ENCODE data around the gene C11orf24. TPM values are rescaled to one million over a fixed set of nuclear protein-coding genes. Genes with fewer than 3 reads are reported as not detected.

Gene C11orf24
- total RNA-seq, result 10 to 100 TPM; 10.5 to 11.6 TPM
- 6.1 to 10.0 reads per million in 2 donors for total RNA-seq

DNA sequence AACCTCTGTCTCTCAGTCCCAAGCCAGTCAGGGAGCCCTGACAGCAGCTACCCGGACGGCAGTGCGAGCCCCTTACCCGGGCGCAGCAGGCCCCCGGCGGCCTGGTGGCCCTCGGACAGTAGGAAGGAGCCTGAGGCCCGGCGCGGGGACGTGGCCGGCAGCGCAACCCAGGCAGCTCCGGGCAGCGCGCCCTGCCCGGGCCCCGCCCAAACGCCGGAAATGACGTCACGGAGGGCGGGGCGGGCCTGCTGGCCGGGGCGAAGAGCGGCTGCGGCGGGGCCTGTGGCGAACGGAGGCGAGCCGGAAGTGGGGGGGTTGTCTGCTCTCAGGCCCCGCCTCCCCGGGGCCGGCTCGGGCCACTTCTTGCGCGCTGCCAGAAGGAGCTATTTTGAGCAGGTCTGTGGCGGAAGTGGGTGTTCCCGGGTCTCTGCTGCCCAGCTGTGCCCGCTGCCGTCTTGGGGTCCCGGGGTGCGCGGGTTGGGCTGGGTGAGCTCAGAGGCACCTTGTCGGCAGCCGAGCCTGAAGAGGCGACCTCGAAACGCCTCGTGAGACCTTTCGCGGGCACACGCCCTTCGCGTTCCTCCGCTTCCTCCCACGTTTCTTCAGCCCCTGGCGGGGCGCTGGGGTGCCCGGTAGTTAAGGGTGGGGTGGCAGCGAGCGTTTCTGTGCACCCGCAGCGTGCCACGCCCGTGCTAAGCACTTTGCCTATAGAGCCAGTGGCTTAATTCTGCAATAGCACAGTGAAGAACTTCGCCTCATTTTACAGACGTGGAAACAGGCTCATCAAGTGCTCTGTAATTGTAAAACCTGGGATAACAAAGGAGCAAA is at the start of gene C11orf24:
C11orf24 (minus strand) TSS at position 193 of the 828 bp plus-strand sequence. CDS start 8,206 bp downstream, outside the sequence.
- Mint-ChIP-seq H3K27me3 (no peaks in the 10 kb centered on the region), H3K4me3 (peak within 1 kb of the TSS; percentile 94), H3K4me1 (peaks cover 30% of the 10 kb centered on the region), H3K36me3 (ENCODE audit: low read depth) (no peaks in the 10 kb centered on the region), H3K27ac (peak within 1 kb of the TSS; percentile 92)
- peak; percentile 90 to 95 (median 92) for DNase-seq
- no peaks in the 10 kb centered on the region for H3K9me3 ChIP-seq (ENCODE audit: control insufficient read depth, low read length, poor library complexity, severe bottlenecking)
- ATAC-seq, result peak; percentile 91

DNA sequence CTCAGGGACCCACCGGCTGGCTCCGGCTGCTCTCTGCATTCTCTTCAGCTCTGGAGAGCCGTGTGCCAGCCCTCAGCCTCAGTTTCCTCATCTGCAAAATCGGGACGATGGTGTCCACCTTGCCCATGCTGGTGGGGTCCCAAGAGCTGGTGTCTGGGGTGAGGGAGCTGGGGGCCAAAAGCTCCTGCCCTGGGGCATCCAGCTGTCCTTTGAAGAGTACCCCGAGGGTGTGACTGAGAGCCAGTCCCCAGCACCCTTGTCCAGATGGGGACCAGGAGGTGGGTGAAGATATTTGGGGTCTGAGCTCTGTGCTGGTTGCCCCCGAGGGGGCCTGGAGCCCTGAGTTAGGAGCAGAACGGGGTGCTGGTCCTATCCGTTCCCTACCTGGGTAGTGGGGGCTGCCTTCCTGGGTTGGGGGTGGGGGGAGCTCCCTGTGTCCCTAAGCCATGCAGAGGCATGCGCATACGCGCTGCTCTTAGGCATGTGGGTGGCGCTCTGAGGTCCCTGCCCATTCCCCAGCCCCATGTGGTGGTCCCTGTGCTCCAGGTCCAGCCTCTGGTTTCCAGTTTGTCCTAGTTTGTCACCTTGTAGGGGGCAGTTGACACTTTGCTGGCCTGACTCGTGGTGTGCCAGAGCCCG is 45.5 kb upstream of the C11orf24 start:
- Mint-ChIP-seq H3K4me3 (no peak overlapping the region), H3K27ac (no peak overlapping the region), H3K4me1 (peaks cover 10% of the 10 kb centered on the region), H3K36me3 (ENCODE audit: low read depth) (peaks cover 3% of the 10 kb centered on the region), H3K27me3 (peaks cover 25% of the 10 kb centered on the region)
- ATAC-seq (no peak), DNase-seq (no peak)
- no peaks in the 10 kb centered on the region for H3K9me3 ChIP-seq (ENCODE audit: control insufficient read depth, low read length, poor library complexity, severe bottlenecking)

DNA sequence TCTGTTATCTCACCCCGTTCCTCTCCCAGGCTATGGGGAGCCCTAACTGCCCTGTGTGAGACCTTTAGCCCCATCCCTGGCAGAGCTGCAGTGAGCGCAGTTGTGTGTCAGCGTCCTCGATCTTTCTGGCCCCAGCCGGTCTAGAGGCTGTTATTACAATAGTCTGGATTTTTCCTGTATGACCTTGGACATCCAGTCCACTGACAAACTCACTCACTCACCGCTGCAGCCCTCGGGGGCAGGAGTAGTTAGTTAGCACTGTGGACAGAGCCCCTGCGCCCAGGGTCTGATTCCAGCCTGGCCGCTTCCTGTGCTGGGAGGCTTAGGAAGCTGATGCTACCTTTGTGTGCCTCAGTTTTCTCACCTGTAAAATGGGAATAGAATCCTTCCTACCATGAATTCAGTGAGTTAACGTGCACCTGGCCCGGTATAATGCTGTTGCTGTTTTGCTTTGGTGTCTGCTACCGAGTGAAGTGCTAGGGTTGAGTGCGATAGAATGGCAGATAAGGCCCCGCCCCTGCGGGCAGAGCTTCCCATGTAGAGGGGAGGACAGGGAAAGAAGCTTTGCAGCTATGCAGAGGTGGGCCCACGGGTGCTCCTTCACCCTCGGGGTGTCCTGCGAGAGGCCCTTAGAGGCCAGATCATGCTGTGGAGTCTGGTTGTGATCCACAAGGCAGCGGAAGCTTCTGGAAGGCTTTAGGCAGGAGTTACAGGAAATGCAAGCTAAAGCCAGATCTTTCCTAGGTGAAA is 43.6 kb upstream of the C11orf24 start:
- peaks cover 14% of the 10 kb centered on the region for H3K27me3 Mint-ChIP-seq
- ATAC-seq, result no peak
- no peaks in the 10 kb centered on the region for H3K9me3 ChIP-seq (ENCODE audit: control insufficient read depth, low read length, poor library complexity, severe bottlenecking)
- H3K4me3 Mint-ChIP-seq, result no peak overlapping the region
- H3K36me3 Mint-ChIP-seq (ENCODE audit: low read depth), result no peaks in the 10 kb centered on the region
- H3K4me1 Mint-ChIP-seq, result peaks cover 14% of the 10 kb centered on the region
- no peak for DNase-seq
- no peak overlapping the region for H3K27ac Mint-ChIP-seq

DNA sequence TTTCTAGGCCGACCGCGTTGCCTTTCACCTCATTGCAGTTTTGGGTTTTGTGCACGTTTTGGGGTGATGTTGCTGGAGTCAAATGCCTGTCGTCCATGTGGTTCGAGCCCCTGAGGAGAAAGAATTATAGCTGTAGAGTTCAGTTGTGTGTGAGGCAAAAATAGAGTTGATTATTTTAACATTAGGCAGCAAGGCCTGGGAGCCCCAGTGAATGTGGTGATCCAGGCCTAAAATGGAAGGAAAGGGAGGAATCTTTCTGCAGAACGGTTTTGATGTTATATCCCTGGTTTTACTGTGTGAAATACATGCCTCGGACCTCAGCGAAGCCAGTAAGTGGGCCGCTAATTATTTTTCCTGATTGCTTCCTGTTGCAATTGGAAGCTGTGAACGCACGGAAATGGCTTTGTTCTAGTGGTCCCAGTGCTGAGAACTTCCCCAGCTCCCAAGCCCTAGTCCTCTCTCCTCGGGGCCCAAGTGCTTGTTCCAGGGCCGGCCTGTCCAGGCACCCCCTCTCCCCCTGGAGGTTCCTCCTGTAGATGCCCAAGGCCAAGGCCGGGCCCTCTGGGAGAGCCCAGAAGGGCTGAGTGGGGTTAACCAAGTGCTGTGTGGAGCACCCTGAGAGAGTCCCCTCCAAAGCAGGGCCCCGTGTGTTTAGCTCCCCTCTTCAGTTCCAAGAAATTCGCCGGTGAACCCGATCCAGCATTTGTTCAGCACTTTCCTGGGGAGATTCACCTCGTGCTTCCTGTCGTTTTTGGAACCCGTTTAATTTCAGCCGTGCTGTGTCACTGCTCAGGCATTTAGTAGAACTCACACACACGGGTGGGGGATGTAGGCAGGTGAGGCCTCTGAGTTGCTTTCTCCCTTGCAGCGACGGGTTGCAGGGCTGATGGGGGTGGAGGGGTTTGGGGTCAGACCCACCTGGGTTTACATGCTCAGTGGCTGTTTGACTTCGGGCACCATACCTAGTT is 42.7 kb upstream of the C11orf24 start:
- no peak overlapping the region for H3K27ac Mint-ChIP-seq

DNA sequence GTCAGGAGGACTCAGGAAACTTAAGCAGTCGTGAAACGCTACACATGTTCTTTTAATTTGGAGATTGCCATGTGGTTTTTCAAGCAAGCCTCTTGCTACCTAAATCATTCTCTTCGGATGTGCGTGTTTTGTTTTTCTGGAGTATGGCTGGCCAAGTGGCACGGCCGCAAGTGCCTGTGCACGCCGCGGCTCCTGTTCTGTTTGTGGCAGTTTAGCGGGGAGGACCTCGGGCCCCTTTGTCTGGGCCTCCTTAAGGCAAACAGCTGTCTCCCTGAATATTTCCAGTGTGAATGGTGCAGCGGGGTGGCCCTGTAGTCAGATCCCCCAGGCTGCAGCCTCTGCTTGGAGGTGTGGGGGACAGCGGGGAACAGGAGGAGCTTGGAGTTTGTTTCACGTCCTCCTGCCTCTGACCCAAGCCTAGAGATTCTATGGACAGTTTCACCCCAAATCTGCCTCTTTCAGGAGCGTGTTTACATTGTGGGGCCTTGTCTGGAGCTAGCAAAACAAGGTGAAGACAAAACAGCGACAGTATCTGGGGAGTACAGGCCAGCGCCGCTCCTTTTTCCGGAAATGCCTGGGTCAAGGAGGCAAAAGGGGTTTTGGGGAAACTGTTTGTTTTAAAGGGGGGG is 41.9 kb upstream of the C11orf24 start:
- ATAC-seq (no peak), DNase-seq (no peak)
- H3K27me3 Mint-ChIP-seq, result peaks cover 12% of the 10 kb centered on the region
- H3K4me1 Mint-ChIP-seq, result peaks cover 14% of the 10 kb centered on the region
- no peaks in the 10 kb centered on the region for H3K36me3 Mint-ChIP-seq (ENCODE audit: low read depth)
- H3K27ac Mint-ChIP-seq, result no peak overlapping the region
- peak overlapping the region; percentile 86 for H3K4me3 Mint-ChIP-seq
- no peaks in the 10 kb centered on the region for H3K9me3 ChIP-seq (ENCODE audit: control insufficient read depth, low read length, poor library complexity, severe bottlenecking)

More for the DNA sequence above, 42.7 kb upstream of the C11orf24 start:
- Mint-ChIP-seq H3K27me3 (peaks cover 12% of the 10 kb centered on the region), H3K4me3 (peak overlapping the region; percentile 28), H3K36me3 (ENCODE audit: low read depth) (no peaks in the 10 kb centered on the region), H3K4me1 (peaks cover 14% of the 10 kb centered on the region)
- DNase-seq, result no peak
- ATAC-seq, result no peak
- H3K9me3 ChIP-seq (ENCODE audit: control insufficient read depth, low read length, poor library complexity, severe bottlenecking), result no peaks in the 10 kb centered on the region

DNA sequence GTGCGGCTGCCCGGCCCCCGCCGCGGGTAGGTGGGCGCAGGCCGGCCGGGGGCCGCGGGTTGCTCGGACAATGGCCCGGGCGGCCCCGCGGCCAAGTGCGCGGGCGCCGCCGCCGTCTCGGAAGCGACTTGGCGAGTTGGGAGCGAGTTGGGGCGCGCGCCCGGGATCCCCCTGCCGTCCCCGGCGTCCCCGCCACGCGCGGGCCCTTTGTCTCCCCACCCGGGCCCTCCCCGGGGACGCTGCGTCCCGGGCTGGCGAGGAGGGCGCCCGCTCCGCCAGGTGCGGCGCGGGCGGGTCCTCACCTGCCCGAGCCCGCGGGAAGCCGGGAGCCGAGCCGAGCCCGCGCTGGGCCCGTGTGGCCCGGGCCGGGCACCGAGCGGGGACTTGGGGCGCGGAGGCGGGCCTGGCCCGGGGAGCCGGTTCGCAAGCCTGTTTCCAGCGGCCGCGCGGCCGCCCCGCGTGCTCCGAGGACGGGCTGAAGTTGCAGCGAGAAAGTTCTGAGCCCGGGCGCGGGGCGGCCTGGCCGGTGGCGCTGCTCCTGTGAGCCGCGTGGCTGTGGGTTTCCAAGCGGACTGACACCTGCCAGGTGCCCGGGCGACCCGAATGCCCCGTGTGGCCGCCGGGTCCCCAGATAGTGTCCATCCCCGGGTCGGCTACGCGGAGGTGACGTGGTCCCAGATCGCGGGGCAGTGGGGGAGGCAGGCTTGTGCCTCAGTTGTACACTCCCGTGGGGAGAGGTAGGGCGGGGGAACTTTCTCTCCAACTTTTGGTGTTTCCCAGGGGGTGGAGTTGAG is 41.2 kb upstream of the C11orf24 start:
- ATAC-seq, result peak; percentile 70
- Mint-ChIP-seq H3K27ac (no peak overlapping the region), H3K27me3 (peaks cover 12% of the 10 kb centered on the region), H3K4me1 (peaks cover 14% of the 10 kb centered on the region), H3K4me3 (peak overlapping the region; percentile 86), H3K36me3 (ENCODE audit: low read depth) (no peaks in the 10 kb centered on the region)
- no peak for DNase-seq
- H3K9me3 ChIP-seq (ENCODE audit: control insufficient read depth, low read length, poor library complexity, severe bottlenecking), result no peaks in the 10 kb centered on the region

DNA sequence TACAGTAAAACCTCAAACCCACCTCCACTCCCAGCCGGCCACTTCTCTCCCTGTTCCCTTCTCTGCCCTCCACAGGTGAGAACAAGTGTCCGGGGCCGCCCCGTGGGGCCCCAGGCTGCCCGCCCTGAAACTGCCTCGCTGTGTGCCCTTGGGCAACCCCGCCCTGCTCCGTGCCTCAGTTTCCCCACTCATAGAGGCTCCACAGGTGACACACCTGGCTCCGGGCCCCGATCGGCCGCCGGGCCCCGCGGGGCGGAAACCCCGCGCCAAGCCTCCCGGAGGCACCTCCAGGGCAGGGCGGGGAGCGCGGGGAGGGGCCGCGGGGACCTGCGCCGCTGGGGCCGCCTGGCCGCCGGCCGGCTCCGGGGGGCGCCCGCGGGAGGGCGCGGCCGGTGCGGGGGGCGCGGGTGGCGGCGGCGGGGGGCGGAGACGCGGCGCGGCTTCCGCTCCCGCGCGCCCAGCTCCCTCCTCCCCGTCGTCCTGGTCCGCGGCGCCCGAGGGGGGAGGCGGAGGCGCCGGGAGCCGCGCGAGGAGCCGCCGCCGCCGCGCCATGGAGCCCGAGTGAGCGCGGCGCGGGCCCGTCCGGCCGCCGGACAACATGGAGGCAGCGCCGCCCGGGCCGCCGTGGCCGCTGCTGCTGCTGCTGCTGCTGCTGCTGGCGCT is 40.5 kb upstream of the C11orf24 start, which contains the start of gene LRP5:
LRP5 (plus strand) TSS at position 475 of the 663 bp plus-strand sequence; CDS start at position 599, 124 bp downstream.
- H3K4me1 Mint-ChIP-seq, result peaks cover 14% of the 10 kb centered on the region
- H3K27ac Mint-ChIP-seq, result peak within 1 kb of the TSS; percentile 54
- peaks cover 12% of the 10 kb centered on the region for H3K27me3 Mint-ChIP-seq
- no peak for DNase-seq
- H3K4me3 Mint-ChIP-seq, result peak within 1 kb of the TSS; percentile 86
- no peaks in the 10 kb centered on the region for H3K36me3 Mint-ChIP-seq (ENCODE audit: low read depth)
- H3K9me3 ChIP-seq (ENCODE audit: control insufficient read depth, low read length, poor library complexity, severe bottlenecking), result no peaks in the 10 kb centered on the region
- peak; percentile 39 for ATAC-seq

DNA sequence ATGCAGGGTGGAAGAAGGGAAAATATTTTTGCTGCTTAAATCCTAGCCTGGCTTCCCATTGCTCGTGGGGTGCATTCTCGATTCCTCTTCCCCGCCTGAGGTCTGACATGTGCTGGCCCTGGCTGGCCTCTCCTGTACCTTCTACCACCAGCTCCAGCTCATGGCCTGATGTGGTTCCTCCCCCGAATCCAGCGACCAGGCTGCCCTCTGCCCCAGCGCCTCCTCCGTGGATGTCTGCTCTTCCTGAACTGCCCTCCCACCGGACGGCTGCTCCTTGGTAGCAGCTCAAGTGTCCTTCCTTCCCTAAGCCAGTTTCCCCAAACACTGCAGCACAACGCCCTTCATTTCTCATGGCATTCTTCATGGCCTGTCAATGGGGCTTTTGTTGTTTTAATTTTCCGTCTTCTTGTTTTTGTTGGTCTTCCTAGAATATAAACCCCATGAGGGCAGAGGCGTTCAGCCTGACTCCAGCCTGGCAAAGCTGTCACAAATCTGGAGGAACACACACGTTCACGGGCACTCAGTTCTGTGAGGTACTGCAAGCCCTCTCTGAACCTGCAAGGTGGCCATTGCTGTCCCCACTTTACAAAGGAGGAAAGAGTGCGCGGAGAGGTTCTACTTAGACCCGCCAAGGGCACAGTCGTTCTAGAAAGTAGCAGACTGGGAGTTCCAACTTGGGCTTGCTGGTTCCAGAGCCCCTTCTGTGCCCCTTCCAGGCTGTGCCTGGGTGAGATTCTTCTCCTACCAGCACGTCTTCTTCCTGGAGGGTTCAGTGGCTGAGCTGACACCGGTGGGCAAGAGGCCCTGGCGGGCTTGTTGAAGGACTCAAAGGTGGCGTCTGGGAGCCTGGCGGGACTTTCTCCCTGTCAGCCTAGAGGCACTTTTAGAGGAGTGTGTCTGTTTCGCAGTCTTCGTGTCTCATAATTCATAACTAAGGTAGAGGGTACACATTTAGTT is 39.7 kb upstream of the C11orf24 start:
- Mint-ChIP-seq H3K36me3 (ENCODE audit: low read depth) (no peaks in the 10 kb centered on the region), H3K27ac (peak overlapping the region; percentile 54), H3K27me3 (peaks cover 8% of the 10 kb centered on the region), H3K4me3 (peak overlapping the region; percentile 83), H3K4me1 (peaks cover 14% of the 10 kb centered on the region)
- ATAC-seq (no peak), DNase-seq (no peak)
- no peaks in the 10 kb centered on the region for H3K9me3 ChIP-seq (ENCODE audit: control insufficient read depth, low read length, poor library complexity, severe bottlenecking)

DNA sequence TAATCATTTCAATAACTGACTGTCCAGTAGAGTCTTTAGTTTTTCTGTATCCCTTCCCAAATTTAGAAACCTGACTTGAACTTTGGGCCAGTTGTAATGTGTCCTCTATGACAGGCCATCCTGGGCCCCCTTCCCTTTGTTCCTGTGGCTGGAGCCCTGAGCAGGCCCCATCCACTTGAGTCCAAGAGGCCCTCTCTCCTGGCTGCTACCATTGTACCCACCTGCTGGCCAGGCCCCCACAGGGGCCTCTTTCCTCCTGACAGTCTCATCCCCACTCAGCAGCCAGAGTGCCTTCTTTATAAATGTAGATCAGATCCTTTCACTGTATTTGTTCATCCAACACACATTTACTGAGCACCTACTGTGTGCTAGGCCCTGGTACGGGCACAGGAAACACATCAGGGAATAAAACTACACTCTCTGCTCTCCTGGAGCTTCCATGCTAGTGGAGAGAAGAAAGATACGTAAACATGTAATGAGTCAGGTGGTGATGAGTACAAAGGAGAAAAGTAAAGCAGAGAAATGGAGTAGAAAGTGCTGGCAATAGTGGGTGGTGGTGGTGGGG is 37.9 kb upstream of the C11orf24 start:
- Mint-ChIP-seq H3K4me1 (peaks cover 14% of the 10 kb centered on the region), H3K27me3 (no peaks in the 10 kb centered on the region), H3K27ac (peak overlapping the region; percentile 14), H3K36me3 (ENCODE audit: low read depth) (no peaks in the 10 kb centered on the region), H3K4me3 (no peak overlapping the region)
- DNase-seq, result no peak
- no peaks in the 10 kb centered on the region for H3K9me3 ChIP-seq (ENCODE audit: control insufficient read depth, low read length, poor library complexity, severe bottlenecking)
- ATAC-seq, result no peak

DNA sequence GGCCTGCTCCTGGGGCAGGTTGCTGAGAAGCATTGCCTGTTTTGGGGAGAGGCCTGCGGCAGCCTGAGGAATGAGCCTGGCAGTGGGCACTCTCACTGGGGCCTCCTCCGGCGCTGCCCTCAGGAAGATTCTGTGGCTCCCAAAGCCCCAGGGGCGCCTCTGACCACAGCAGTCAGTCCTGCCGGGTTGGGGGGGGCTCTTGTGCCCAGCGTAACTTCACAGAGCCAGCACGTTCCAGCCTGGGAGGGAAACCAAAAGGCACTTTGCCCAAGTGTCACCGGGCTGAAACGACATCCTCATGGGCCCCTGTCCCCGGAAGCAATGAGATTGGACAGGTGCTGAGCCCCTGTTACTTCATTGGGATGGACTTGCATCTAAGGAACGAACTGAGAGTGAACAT is 36.3 kb upstream of the C11orf24 start:
- ATAC-seq (no peak), DNase-seq (no peak)
- H3K27me3 Mint-ChIP-seq, result no peaks in the 10 kb centered on the region
- H3K4me1 Mint-ChIP-seq, result peaks cover 7% of the 10 kb centered on the region
- H3K36me3 Mint-ChIP-seq (ENCODE audit: low read depth), result no peaks in the 10 kb centered on the region
- H3K27ac Mint-ChIP-seq, result no peak overlapping the region
- H3K9me3 ChIP-seq (ENCODE audit: control insufficient read depth, low read length, poor library complexity, severe bottlenecking), result no peaks in the 10 kb centered on the region
- H3K4me3 Mint-ChIP-seq, result no peak overlapping the region
